Neural cell (in vitro differentiated cells): ENCODE data around the gene CIAO1. TPM values are rescaled to one million over a fixed set of nuclear protein-coding genes. Genes with fewer than 3 reads are reported as not detected.

Experiments
- H2AFZ ChIP-seq: fragments of 200-600, 300-800 bp; sonication (generic), shearing (Covaris generic); 2 replicates; pipeline ENCODE4 v1.6.0; 2014; ENCODE audit warnings: low read depth, mild to moderate bottlenecking, antibody characterized with exemption, low read length, moderate library complexity
- H3F3A ChIP-seq: fragments of 200-600 bp; shearing (Covaris generic); 2 replicates; pipeline ENCODE4 v1.6.1; 2016; ENCODE audit warnings: mild to moderate bottlenecking, moderate library complexity, mixed read lengths, antibody characterized with exemption, low read length; ENCODE audit not compliant: insufficient read depth, poor library complexity, severe bottlenecking
- H3K27ac ChIP-seq: fragments of 200-600, 300-800 bp; sonication (generic), shearing (Covaris generic); 2 replicates; pipeline ENCODE4 v1.5.1; 2014; ENCODE audit warnings: mild to moderate bottlenecking, low read length, moderate library complexity
- H3K27me3 ChIP-seq: fragments of 300-800, 200-600 bp; sonication (generic), shearing (Covaris generic); 2 replicates; pipeline ENCODE4 v1.6.0; 2014; ENCODE audit warnings: mild to moderate bottlenecking, low read depth, low read length, moderate library complexity; ENCODE audit not compliant: insufficient read depth
- H3K36me3 ChIP-seq: fragments of 300-800, 200-600 bp; sonication (generic), shearing (Covaris generic); 2 replicates; pipeline ENCODE4 v1.5.1; 2014; ENCODE audit warnings: mild to moderate bottlenecking, antibody characterized with exemption, low read length, moderate library complexity; ENCODE audit not compliant: insufficient read depth
- H3K4me2 ChIP-seq: fragments of 300-800, 200-600 bp; sonication (generic), shearing (Covaris generic); 2 replicates; pipeline ENCODE4 v1.6.0; 2014; ENCODE audit warnings: mild to moderate bottlenecking, low read length
- H3K4me3 ChIP-seq: fragments of 300-800, 200-600 bp; sonication (generic), shearing (Covaris generic); 2 replicates; pipeline ENCODE4 v1.5.1; 2014; ENCODE audit warnings: mild to moderate bottlenecking, low read length, moderate library complexity
- H3K79me2 ChIP-seq: fragments of 200-600 bp; shearing (Covaris generic); replicated peaks from 2 replicates; pipeline ENCODE4 v1.6.0; 2014; ENCODE audit warnings: mild to moderate bottlenecking, low read length, moderate library complexity; ENCODE audit not compliant: insufficient read depth
- H3K9ac ChIP-seq: fragments of 300-800, 200-600 bp; sonication (generic), shearing (Covaris generic); 2 replicates; pipeline ENCODE4 v1.6.1; 2016; ENCODE audit warnings: mild to moderate bottlenecking, low read length, mixed read lengths
- H3K9me2 ChIP-seq: fragments of 200-600 bp; shearing (Covaris generic); 2 replicates; pipeline ENCODE4 v1.6.1; 2016; ENCODE audit warnings: mild to moderate bottlenecking, low read length, mixed read lengths; ENCODE audit not compliant: insufficient read depth
- H3K9me3 ChIP-seq: fragments of 200-600, 300-800 bp; sonication (generic), shearing (Covaris generic); 2 replicates; pipeline ENCODE4 v1.6.1; 2016; ENCODE audit warnings: mild to moderate bottlenecking, mixed run types, low read length, moderate library complexity, mixed read lengths
- H4K20me1 ChIP-seq: fragments of 200-600 bp; shearing (Covaris generic); 2 replicates; pipeline ENCODE4 v1.6.1; 2016; ENCODE audit warnings: mild to moderate bottlenecking, mixed run types; ENCODE audit not compliant: insufficient read depth
- EP300 ChIP-seq: fragments of 450-650 bp; conservative IDR thresholded peaks from 2 replicates; pipeline ENCODE4 v1.6.1; 2014; ENCODE audit warnings: antibody characterized with exemption, mild to moderate bottlenecking, moderate library complexity; ENCODE audit not compliant: poor library complexity, severe bottlenecking
- EZH2 ChIP-seq: fragments of 200-600, 300-800 bp; shearing (Covaris generic), sonication (generic); IDR thresholded peaks from 2 replicates; pipeline ENCODE4 v1.6.1; 2014; ENCODE audit warnings: antibody characterized with exemption, low read length, borderline replicate concordance, mild to moderate bottlenecking; ENCODE audit not compliant: insufficient read depth, poor library complexity, severe bottlenecking
- MXI1 ChIP-seq: fragments of 450-650 bp; conservative IDR thresholded peaks from 2 replicates; pipeline ENCODE4 v1.6.1; 2014; ENCODE audit warnings: antibody characterized with exemption, mild to moderate bottlenecking; ENCODE audit not compliant: poor library complexity, severe bottlenecking
- POLR2AphosphoS5 ChIP-seq: IDR thresholded peaks from 2 replicates; pipeline ENCODE4 v1.6.1; 2012
- RAD21 ChIP-seq: fragments of 450-650 bp; conservative IDR thresholded peaks from 2 replicates; pipeline ENCODE4 v1.6.1; 2014; ENCODE audit warnings: antibody characterized with exemption, mild to moderate bottlenecking, moderate library complexity
- SMC3 ChIP-seq: fragments of 450-650 bp; conservative IDR thresholded peaks from 2 replicates; pipeline ENCODE4 v1.6.1; 2014; ENCODE audit warnings: antibody characterized with exemption, mild to moderate bottlenecking, moderate library complexity; ENCODE audit not compliant: poor library complexity
- TAF1 ChIP-seq: IDR thresholded peaks from 2 replicates; pipeline ENCODE4 v1.6.1; 2012; ENCODE audit warnings: low read depth
- polyA plus RNA-seq: library from polyadenylated mRNA; depleted of rRNA; stranded (reverse); fragments of >200 nt; gene quantifications from 2 replicates; pipeline ENCODE4 v1.2.3, GENCODE V29; 2014
- TF ChIP-seq, protein P1 (sequence below): fragments of 450-650 bp; IDR thresholded peaks from 2 replicates; pipeline ENCODE4 v1.5.1; 2014; ENCODE audit warnings: antibody characterized with exemption, mild to moderate bottlenecking, moderate library complexity; ENCODE audit not compliant: poor library complexity, severe bottlenecking
- TF ChIP-seq, protein P2 (sequence below): IDR thresholded peaks from 2 replicates; pipeline ENCODE4 v1.6.1; 2012; ENCODE audit warnings: borderline replicate concordance

CIAO1 gene
- polyA plus RNA-seq, 1 donor from 2014 or later = 182 TPM

DNA sequence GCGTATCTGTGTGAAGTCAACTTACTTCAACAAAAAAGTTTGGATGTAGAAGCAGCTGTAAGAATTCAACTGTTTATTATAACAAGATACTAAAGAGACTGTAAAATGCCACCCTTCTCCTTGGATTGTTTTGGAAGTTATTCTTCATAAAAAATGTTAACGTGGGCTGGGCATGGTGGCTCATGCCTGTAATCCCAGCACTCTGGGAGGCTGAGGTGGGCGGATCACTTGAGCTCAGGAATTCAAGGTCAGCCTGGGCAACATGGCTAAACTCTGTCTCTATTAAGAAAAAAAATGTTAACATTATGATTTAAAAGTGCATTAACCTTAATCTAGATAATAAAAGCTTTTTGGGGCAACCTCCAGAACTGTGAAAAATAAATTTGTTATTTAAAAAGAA is 7.7 kb downstream of the CIAO1 start:
- peaks cover 16% of the 10 kb centered on the region for H3K36me3 ChIP-seq
- H3K27ac ChIP-seq = no peak overlapping the region
- H3K27me3 ChIP-seq = no peaks in the 10 kb centered on the region
- no peaks in the 10 kb centered on the region for H3K9me2 ChIP-seq
- no peaks in the 10 kb centered on the region for H3K9me3 ChIP-seq
- no peaks in the 10 kb centered on the region for H3F3A ChIP-seq
- no peaks in the 10 kb centered on the region for H4K20me1 ChIP-seq
- H3K9ac ChIP-seq = no peak overlapping the region
- no peak overlapping the region for H2AFZ ChIP-seq
- no peaks in the 10 kb centered on the region for H3K79me2 ChIP-seq
- TF ChIP-seq RAD21 (no peak), TAF1 (no peak), EZH2 (no peak), EP300 (no peak)
- TF ChIP-seq, protein P1, sequence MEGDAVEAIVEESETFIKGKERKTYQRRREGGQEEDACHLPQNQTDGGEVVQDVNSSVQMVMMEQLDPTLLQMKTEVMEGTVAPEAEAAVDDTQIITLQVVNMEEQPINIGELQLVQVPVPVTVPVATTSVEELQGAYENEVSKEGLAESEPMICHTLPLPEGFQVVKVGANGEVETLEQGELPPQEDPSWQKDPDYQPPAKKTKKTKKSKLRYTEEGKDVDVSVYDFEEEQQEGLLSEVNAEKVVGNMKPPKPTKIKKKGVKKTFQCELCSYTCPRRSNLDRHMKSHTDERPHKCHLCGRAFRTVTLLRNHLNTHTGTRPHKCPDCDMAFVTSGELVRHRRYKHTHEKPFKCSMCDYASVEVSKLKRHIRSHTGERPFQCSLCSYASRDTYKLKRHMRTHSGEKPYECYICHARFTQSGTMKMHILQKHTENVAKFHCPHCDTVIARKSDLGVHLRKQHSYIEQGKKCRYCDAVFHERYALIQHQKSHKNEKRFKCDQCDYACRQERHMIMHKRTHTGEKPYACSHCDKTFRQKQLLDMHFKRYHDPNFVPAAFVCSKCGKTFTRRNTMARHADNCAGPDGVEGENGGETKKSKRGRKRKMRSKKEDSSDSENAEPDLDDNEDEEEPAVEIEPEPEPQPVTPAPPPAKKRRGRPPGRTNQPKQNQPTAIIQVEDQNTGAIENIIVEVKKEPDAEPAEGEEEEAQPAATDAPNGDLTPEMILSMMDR = no peak
- TF ChIP-seq, protein P2, sequence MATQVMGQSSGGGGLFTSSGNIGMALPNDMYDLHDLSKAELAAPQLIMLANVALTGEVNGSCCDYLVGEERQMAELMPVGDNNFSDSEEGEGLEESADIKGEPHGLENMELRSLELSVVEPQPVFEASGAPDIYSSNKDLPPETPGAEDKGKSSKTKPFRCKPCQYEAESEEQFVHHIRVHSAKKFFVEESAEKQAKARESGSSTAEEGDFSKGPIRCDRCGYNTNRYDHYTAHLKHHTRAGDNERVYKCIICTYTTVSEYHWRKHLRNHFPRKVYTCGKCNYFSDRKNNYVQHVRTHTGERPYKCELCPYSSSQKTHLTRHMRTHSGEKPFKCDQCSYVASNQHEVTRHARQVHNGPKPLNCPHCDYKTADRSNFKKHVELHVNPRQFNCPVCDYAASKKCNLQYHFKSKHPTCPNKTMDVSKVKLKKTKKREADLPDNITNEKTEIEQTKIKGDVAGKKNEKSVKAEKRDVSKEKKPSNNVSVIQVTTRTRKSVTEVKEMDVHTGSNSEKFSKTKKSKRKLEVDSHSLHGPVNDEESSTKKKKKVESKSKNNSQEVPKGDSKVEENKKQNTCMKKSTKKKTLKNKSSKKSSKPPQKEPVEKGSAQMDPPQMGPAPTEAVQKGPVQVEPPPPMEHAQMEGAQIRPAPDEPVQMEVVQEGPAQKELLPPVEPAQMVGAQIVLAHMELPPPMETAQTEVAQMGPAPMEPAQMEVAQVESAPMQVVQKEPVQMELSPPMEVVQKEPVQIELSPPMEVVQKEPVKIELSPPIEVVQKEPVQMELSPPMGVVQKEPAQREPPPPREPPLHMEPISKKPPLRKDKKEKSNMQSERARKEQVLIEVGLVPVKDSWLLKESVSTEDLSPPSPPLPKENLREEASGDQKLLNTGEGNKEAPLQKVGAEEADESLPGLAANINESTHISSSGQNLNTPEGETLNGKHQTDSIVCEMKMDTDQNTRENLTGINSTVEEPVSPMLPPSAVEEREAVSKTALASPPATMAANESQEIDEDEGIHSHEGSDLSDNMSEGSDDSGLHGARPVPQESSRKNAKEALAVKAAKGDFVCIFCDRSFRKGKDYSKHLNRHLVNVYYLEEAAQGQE = no peak
- H3K4me3 ChIP-seq = no peak overlapping the region
- H3K4me2 ChIP-seq = no peak overlapping the region

DNA sequence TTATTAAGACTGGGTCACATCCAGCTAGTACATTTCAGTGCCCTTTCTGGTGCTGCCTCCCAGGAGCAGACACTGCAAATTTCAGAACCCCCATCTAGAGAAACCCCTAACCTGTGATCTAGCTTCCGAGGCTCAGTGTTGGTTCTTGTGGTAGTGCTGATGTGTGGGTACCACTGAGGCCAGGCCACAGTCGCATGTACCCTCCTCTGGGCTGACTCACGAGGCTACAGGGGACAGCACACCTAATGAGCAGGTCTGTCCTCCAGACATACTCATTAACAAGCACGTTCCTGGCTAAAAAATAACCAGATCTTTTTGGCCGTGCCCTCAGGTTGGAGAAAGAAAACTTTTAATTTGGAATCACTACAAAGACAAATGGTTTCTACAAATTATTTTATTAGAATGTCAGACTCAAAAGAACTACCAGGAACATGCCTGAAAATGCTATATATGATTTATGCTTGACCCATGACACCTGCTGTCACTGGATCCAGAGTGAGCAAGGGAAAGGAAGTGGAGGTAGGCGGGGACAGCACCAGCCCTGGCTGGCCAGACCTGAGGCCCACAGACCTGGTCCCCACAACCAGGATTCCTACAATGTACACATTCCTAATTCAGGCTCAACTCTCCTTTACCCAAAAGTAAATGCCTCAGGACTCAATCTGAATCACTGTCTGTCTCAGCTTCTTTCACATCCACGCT is 8.5 kb downstream of the CIAO1 start:
- no peaks in the 10 kb centered on the region for H3K27me3 ChIP-seq
- H4K20me1 ChIP-seq = no peaks in the 10 kb centered on the region
- no peak overlapping the region for H2AFZ ChIP-seq
- no peak overlapping the region for H3K4me3 ChIP-seq
- H3K9me2 ChIP-seq = no peaks in the 10 kb centered on the region
- no peak overlapping the region for H3K9ac ChIP-seq
- H3K9me3 ChIP-seq = no peaks in the 10 kb centered on the region
- no peak overlapping the region for H3K4me2 ChIP-seq
- no peaks in the 10 kb centered on the region for H3F3A ChIP-seq
- H3K79me2 ChIP-seq = no peaks in the 10 kb centered on the region
- H3K36me3 ChIP-seq = peaks cover 16% of the 10 kb centered on the region
- no peak overlapping the region for H3K27ac ChIP-seq
- TF ChIP-seq SMC3 = no peak
- no peak for TF ChIP-seq MXI1
- TF ChIP-seq, protein P1 = no peak
- TF ChIP-seq, protein P2 = no peak
- TF ChIP-seq TAF1 = no peak
- TF ChIP-seq EZH2 = no peak
- no peak for TF ChIP-seq POLR2AphosphoS5
- TF ChIP-seq EP300 = no peak
- no peak for TF ChIP-seq RAD21
